Stimulated activated CD8-positive, alpha-beta memory T cell treated with anti-CD3 and anti-CD28 coated beads, Interleukin-7, amount 100 ng/mL, for 1 hour (primary cell): Measurements from ENCODE around the gene TFRC.
"Not testable (repeated sequence)": the region's sequence is repeated elsewhere in the genome, so short reads cannot be mapped to it uniquely, and the experiment has no call there.

Experiments
- DNase-seq, 2 donors: peaks; one replicate each; pipeline ENCODE4 v3.0.0-alpha.2; 2020; ENCODE audit warnings: low read depth in 2 of 2

TFRC gene

GRCh38 chr3:196081834-196082618 lies at the start of gene TFRC:
Gene TFRC, minus strand, starts transcription at chr3:196082090. Its CDS starts 4,991 bp downstream, at chr3:196077099.
- DNase-seq = peak; percentile 88 to 91

- no peak for DNase-seq
Observed at GRCh38 chr3:196128172-196128843, 46.4 kb upstream of the TFRC start.

GRCh38 chr3:196127308-196128040 lies 45.6 kb upstream of the TFRC start:
- DNase-seq = no peak

GRCh38 chr3:196124608-196125007 lies 42.7 kb upstream of the TFRC start:
- DNase-seq = no peak

GRCh38 chr3:196122688-196123046 lies 40.8 kb upstream of the TFRC start:
- no peak for DNase-seq

- DNase-seq = no peak
Observed at GRCh38 chr3:196122021-196122687, 40.3 kb upstream of the TFRC start.

- DNase-seq = no peak
Observed at GRCh38 chr3:196121066-196121465, 39.2 kb upstream of the TFRC start.

GRCh38 chr3:196120291-196120951 lies 38.5 kb upstream of the TFRC start:
- DNase-seq = no peak

- DNase-seq = no peak
Observed at GRCh38 chr3:196117809-196118208, 35.9 kb upstream of the TFRC start.

GRCh38 chr3:196115678-196116083 lies 33.8 kb upstream of the TFRC start:
- DNase-seq = no peak

GRCh38 chr3:196111939-196112386 lies 30.1 kb upstream of the TFRC start:
- no peak for DNase-seq

GRCh38 chr3:196108075-196108743 lies 26.3 kb upstream of the TFRC start:
- DNase-seq = no peak

- not testable (repeated sequence) for DNase-seq
Observed at GRCh38 chr3:196104707-196105106, 22.8 kb upstream of the TFRC start.

GRCh38 chr3:196098365-196098980 lies 16.6 kb upstream of the TFRC start:
- DNase-seq = not testable (repeated sequence)

GRCh38 chr3:196097373-196098154 lies 15.7 kb upstream of the TFRC start:
- DNase-seq = no peak

GRCh38 chr3:196096382-196096953 lies 14.6 kb upstream of the TFRC start:
- no peak for DNase-seq

GRCh38 chr3:196093317-196094111 lies 11.6 kb upstream of the TFRC start:
- DNase-seq = no peak

- DNase-seq = no peak
Observed at GRCh38 chr3:196087906-196088305, 6.0 kb upstream of the TFRC start.

GRCh38 chr3:196082619-196082971 lies 705 bp upstream of the TFRC start:
- no peak for DNase-seq
